Measurements from ENCODE around the gene TP73. TPM values are rescaled to one million over a fixed set of nuclear protein-coding genes. Genes with fewer than 3 reads are reported as not detected.
A peak's percentile ranks its signal among the peaks of the same experiment; 100 is the strongest.

TP73 gene
- total RNA-seq, 1 donor from 2014 or later = 3.7 TPM

DNA sequence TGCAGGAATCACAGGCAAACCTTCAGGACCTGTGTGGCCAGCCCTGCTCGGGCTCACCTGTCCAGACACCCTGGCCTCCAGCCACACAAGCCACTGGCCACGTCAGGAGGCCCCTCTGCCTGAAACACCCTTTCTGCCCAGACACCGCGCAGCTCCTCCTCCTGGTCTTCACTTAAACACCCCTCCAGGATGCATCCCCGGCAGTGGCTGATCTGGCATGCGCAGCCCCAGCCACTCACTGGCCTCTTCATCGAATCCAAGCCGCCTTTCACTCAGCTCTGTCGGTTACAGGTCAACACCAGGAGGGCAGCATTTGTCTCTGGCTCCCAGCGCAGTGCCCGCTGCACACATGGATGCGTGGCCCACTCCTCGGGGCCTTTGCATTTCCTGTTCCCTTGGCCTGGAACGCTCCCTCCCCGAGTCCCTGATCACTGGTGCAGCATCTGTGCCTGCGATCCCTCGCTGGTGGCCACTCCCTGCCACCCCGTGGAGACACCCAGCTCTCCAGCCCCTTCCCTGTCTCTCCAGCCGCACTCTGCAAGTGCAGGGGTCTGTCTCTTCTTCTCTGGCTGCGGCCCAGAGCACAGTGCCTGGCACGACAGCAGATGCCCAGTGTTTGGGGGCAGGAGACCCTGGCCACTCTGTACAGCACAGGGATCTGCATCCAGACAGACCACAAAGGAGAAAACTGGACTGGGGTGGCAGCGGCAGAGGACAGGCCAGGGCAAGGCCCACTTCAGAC lies 18.1 kb upstream of the TP73 start:
- no peak for DNase-seq (ENCODE audit: low spot score)

DNA sequence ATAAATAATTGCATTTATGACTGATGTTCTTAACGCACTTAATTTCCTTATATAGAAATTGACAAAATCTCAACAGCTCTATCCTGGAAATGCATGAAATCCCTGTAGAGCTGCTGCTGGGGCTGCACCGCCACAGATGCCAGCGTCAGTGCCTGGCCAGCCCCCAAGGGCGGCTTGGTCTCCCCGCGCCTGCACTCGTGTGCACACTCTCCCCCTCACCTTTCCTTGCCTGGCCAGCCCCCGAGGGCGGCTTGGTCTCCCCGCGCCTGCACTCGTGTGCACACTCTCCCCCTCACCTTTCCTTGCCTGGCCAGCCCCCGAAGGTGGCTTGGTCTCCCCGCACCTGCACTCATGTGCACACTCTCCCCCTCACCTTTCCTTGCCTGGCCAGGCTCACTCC lies 16.2 kb upstream of the TP73 start:
- DNase-seq (ENCODE audit: low spot score) = no peak

DNA sequence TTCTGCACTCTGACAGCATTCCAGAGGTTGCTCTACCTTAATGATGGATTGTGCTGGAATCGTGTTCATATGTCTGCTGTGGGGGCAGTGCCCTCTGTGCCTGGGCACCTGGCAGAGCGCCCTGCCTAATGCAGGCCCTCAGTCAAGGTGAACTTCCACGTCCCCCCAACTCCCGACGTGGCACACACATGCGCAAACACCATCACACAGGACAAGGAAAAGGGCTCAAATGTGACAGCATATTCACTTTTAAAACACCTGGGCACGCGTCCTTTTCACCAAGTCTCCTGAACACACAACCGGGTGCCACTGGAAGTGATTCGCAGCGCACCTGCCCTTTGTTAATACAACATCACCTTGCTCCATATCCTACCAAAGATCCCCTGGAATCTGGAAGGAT lies 15.8 kb upstream of the TP73 start:
- DNase-seq (ENCODE audit: low spot score) = no peak

DNA sequence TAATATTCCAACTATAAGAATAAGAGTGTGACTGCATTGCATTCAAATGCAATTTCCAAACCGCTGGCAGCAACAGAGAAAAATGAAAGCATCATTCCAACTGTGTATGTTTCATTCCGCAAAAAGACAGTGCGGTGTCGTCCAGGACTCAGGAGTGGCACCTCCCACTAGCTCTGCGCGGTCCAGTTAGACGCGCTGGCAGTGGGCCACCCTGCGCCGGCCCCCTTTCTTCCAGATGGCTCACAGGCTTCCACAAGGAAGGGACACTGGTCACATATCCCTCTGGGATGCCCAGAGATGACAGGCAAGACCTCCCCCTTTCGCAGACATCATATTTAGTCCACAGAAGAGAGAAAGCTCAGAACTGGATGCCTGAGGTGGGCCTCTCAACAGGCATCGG lies 14.3 kb upstream of the TP73 start:
- no peak for DNase-seq (ENCODE audit: low spot score)

DNA sequence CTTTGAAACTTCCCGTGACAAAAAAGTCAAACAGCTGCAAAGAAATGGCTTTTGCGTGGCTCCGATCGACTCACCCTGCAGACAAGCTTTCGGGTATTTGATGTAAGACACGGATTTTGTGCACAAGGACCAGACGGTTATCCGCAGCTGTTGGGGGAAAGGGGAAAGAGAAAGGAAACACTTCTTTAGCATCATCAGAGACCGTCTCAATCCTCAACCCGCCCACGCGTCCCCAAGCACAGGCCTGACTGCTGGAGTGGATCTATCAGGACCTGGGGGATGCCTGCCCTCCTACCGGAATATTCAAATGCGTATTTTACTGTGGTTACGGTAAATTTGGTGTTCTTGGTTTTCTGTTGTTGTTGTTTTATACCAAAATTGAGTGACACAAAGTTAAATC lies 13.6 kb upstream of the TP73 start:
- no peak for DNase-seq (ENCODE audit: low spot score)

DNA sequence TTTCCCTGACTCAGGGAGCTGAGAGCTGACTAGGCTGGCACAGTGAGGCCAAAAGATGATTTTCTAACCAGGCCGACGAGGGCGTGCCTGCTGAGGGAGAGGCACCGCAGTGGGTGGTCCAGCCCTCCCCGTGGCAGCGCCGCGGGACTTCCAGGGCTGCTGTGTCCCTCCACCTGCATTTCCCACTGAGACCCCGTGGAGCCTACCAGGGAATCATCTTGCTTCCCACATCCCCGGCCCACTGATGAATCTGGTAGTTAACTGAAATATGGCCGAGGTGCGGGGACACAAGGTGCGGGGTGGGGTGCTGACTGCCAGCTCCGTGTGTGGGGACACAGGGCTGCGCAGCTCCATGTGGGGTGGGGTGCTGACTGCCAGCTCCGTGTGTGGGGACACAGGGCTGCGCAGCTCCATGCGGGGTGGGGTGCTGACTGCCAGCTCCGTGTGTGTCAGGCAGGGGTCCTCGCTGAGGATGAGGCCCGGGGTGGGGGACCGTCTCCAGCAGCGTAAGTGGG lies 12.9 kb upstream of the TP73 start:
- DNase-seq (ENCODE audit: low spot score) = no peak

DNA sequence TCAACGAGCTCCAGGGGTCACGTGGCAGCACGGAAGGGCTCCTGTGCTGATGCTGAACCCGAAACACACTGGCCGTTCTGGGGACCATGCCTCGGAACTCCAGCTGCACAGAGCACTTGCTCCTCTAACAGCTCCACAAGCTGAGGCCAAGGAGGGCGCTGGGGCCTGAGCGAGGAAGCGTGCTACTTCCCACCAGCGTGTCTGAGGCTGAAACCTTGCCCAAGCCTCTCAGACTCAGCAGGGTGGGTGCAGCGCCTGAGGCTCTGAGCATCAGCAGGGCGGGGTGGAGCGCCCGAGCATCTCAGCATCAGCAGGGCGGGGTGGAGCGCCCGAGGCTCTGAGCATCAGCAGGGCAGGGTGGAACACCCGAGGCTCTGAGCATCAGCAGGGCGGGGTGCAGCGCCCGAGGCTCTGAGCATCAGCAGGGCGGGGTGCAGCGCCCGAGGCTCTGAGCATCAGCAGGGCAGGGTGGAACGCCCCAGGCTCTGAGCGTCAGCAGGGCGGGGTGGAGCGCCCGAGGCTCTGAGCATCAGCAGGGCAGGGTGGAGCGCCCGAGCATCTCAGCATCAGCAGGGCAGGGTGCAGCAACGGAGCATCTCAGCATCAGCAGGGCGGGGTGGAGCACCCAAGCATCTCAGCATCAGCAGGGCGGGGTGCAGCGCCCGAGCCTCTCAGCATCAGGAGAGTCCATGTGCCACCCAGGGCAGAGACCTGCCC lies 12.0 kb upstream of the TP73 start:
- no peak for DNase-seq (ENCODE audit: low spot score)

DNA sequence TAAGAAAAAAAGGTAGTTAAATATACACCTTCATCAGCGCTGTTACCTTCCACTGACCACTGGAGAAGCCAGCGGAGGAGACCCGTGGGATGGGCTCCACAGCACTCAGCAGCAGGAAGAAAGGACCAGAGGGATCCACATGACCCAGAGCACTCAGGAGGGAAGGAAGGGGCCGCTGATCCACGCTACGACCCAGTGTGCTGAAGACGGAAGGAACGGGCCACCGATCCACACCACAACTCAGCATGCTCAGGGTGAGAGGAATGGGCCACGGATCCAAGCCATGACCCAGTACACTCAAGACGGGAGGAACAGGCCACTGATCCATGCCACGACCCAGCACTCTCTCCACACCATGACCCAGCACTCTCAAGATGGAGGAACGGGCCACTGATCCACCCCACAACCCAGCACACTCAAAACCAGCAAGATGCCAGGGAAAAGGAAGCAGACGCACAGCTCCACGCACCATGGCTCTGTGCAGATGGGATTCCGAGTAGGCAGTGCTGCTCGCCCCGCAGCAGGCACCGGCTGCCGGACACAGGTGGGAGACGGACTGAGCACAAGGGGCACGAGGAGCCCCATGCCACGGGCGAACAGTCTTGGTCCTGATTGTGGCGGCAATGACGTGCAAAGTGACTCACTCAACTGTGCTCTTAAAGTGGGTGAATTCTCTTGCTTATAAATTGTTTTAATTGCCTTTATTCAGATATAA lies 11.1 kb upstream of the TP73 start:
- no peak for DNase-seq (ENCODE audit: low spot score)

DNA sequence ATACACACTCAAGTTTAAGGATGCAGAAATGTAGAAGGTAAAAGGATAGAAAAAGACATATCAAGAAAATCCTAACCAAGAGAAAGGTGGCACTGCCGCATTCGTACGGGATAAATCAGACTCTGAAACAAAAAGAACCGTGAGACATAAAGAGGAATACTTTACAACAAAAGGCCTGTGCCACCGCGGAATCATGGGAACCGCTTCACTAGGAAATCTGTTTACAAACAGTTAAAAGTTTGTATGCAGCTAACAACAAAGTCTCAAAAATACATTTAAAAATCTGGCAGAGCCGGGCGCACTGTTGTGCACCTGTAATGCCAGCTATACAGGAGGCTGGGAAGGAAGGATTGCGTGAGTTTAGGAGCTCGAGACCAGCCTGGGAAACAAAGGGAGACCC lies 10.5 kb upstream of the TP73 start:
- DNase-seq (ENCODE audit: low spot score) = no peak

DNA sequence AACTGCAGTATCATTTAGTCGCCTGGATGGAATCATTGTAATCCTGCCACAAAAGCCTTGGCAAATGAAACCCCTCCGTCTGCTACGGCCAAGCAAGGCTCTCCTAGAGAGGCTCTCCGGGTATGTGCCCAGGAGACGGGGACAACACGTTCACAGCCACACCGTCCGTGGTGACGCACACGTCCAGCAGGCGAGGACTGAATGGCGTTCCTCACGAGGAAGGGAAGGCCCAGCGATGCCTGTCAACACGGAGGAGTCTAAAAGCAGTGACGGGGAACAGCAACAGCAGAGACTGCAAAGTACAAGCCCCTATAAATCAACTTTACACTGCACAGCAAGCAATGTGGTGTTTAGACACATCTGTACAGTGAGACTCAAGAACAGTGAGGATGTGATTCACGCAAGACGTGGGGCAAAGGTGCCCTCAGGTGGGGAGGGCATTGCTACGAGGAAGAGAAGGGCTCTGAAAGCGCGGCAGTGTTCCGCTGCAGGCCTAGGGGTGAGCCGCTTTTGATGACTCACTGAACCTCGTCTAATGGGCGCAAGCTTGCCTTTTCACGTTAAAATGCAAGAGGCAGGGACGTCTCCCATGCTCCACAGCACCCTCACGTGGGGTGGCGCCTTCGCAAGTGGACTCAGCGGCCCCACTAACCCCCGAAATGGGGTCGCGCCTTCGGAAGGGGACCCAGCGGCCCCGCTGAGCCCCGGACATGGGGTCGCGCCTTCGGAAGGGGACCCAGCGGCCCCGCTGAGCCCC lies 9.2 kb upstream of the TP73 start:
- DNase-seq (ENCODE audit: low spot score) = no peak

DNA sequence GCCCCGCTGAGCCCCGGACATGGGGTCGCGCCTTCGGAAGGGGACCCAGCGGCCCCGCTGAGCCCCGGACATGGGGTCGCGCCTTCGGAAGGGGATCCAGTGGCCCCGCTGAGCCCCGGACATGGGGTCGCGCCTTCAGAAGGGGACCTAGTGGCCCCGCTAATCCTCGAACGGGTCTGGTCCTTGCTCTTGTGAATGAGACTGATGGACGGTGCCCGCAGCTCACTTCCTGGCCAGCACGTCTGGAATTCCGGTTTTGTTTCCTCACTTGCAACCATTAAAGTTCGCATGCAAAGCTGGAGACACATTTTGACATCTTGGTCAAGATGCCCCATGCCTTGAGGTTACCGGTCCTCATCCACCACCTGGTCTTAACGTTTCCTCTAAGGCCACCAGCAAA lies 8.0 kb upstream of the TP73 start:
- no peak for DNase-seq (ENCODE audit: low spot score)

DNA sequence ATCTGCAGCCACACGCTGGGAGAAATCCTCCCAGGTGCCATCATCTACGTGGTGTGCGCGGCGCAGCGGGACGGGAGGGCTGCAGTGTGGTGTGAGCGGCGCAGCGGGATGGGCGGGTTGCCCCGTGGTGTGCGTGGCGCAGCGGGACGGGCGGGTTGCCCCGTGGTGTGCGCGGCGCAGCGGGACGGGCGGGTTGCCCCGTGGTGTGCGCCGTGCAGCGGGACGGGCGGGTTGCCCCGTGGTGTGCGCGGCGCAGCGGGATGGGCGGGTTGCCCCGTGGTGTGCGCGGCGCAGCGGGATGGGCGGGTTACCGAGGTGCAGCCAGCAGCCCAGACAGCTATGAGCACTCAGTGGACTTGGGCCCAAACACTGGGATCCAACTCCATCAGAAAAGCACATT lies 7.1 kb upstream of the TP73 start:
- DNase-seq (ENCODE audit: low spot score) = no peak

DNA sequence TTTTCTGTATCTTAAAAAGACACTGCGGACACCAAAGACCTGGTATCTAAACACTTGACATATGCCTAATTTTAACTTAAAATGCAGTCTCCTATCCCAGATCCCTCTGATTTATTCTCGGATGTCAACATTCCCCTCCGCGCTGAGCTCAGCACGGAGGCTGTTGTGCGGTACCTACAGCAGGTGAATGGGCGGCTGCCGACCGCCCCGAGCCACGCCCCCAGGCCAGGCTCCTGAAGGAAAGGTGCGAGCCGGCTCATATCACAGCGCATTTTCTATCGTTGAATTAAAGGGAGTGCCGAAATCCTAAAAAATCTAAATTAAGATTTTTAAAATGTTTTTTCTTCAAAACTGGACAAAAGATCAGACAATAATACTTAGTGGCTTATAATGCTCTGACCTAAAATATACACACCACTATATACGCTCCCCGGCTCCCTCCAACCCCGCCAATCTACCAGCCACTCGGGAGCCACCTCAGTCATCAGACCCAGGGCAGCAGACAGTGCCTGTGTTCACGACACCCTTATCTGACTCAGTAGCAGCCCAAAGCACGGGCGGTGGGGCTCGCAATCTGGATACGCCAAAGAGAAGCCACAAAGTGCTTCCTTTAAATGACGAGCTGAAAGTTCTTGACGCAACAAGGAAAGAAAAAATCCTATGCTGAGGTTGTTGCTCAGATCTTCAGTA lies 6.5 kb upstream of the TP73 start:
- no peak for DNase-seq (ENCODE audit: low spot score)

DNA sequence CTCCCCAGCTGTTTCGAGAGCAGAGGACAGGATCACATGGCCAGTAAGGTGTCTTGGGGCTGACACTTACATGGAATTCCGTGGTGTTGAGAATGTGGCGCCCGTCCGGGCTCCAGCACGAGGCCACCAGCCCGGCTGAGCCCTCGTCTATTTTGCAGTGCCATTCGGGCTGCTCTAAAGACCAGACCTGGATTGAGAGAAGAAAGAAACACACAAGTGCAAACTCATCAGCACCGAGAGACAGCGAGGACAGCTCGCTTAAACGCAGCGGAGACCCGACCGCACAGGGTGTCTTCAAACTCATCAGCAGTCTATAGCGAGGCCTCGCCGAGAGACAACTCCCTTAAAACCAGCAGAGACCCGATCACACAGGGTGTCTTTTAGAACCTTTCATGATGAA lies 5.7 kb upstream of the TP73 start:
- DNase-seq (ENCODE audit: low spot score) = no peak

DNA sequence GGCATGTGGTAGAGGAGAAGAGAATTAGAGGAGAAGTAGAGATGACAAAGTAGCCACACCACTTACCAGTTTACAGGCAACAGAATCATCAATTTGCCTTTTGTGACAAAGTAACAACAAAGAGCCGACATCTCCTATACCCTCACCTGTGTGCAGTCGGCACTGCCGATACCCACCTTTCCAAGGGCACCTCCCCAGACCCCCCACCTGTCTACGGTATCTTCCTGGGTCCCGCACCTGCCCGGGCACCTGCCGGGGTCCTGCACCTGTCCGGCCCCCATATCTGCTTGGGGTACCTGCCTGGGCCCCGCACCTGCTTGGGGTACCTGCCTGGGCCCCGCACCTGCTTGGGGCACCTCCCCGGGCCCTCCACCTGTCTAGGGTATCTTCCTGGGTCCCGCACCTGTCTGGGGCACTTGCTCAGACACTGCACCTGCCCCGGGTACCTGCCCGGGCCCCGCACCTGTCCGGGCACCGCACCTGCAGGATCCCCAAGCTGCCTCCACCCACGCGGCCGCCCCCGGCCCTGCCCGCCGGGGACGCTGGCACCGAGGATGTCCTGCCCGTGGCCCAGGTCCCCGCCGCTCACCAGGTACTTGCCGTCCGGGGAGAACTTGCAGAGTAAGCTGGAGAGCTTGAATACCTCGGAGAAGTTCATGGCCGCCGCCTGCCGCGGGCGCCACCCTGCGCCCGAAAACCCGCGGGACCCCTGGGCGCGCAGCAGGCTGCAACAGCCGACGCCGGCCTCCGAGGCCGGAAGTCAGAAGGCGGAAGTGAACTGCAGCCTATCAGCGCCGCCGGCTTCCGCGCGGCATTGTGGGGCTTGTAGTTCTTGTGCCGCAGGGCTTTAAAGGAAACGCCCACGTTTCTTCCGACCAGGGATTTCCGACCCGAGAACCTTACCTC lies 2.7 kb upstream of the TP73 start, which contains the start of gene WRAP73:
Gene WRAP73, minus strand, starts transcription at position 762 of the 906 bp plus-strand sequence. Its CDS starts 104 bp downstream, at position 658.
- peak; percentile 87 for DNase-seq (ENCODE audit: low spot score)

DNA sequence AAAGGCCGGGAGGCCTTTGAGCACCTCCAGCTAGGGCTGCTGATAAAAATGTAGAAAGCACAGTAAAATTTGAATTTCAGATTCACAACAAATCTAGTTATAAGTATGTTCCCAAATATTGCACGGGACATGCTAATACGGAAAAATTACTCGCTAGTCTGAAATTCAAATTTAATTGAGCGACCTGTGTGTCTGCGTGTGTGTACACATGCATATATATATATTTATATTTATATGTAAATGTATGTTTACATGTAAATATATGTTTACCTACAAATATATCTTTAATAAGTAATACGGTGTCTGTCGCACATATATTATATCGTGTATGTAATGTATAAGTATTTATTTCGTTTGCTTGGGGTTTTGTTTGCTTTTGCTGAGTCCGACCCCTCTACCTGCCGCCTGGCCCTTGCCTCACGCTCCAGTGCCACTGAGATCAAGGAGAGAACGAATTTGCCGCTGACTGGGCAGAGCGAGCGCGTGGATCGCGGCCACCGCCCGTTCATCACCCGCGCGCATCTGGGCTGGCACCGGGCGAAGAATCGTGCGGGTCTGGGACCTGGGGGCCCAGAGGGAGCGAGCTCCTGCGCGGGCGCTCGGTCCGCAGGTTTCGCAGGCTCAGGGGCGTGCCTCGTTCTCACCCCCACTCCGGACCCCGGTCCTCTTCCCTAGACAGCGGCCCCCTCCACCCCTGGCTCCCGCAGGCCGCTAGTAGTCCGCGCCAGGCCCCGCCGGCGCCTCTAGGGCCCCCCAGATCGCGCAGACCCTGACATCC lies 1.9 kb upstream of the TP73 start:
- DNase-seq (ENCODE audit: low spot score) = no peak

DNA sequence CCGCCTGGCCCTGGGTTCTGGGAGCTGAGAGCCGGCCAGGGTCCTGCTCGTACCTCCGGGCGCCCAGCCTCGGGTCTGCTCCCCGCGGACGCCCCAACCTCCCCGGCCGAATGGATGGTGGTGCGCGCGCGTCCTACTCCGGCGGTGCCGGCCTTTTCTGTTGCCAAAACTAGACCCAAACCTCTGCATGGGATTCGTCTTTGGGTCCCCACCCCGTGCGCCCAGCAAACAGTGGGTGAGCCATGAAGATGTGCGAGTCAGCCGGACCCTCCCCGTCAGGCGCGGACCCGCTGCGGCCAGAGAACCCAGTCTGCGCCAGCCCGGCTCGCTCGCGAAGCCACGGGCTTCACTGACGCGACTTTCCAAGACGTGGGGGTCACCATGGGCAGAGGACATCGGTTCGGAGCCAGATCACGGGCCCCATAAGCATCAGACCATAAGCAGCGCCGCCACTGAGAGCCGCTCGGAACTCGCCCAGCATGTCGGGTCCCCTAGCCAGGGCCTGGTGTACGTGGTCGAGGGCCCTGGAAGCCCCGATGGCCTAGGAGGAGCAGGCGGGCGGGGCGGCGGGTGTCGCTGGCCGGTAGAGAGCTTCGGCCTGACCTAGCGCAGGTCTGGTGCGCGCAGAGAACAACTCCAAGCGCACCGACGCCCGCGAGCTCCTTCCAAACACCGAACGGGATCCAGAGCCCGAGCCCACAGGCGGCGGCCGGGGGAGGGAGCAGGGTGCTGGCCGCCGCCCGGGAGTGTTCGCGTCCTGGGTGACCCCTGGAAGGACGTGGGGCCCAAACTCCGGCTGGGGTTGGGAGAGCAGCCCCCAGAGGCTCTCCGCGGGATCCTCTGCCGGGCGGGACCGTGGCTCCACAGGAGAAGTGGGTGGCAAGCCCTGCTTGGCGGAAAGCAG lies 1.0 kb upstream of the TP73 start:
- no peak for DNase-seq (ENCODE audit: low spot score)

DNA sequence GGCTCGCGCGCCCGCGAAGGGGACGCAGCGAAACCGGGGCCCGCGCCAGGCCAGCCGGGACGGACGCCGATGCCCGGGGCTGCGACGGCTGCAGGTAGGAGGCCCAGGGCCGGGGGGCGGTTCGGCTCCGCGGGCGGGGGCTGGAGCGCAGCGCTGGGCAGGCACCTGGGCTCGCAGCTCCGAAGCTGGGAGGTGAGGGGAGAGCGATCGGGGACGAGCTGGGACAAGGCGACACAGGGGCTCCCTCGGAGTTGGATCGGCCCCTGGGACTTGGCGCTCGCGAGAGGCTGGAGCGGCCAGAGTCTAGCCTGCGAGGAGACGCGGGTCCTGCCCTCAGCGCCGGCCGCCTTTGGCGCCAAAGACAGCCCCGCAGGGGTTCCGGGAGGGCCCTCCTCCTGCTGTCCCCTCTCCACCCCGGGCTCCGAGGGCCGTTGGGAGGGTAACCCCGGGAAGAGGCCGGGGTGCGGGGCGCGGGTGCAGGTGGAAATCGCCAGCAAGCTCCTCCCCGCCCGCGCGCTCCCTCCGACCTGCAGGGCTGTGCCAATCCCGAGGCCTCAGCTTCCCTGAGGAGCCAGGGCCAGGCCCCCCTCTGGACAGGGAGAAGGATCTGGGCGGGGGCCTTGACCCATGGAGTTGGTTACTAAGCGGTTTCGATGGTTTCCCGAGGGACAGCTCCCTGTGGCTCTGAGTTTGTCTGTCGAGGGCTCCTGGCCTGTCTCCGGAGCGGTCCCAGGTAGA lies 401 bp downstream of the TP73 start:
- no peak for DNase-seq (ENCODE audit: low spot score)
